WTC11 (cell line): ENCODE results near the gene LINS1.

Experiments
- CREB1 ChIP-seq: sonication (generic); formaldehyde crosslinking; IDR thresholded peaks from 2 replicates; pipeline ENCODE4 v1.8.0; 2023; ENCODE audit warnings: mild to moderate bottlenecking, missing genetic modification reagents
- CTCF ChIP-seq: fragments of 200-600 bp; IDR thresholded peaks from 2 replicates; pipeline ENCODE4 v1.8.0; 2022; ENCODE audit warnings: antibody characterized with exemption
- E2F1 ChIP-seq: sonication (generic); formaldehyde crosslinking; IDR thresholded peaks from 2 replicates; pipeline ENCODE4 v1.8.0; 2022; ENCODE audit warnings: mild to moderate bottlenecking, missing genetic modification reagents
- E2F4 ChIP-seq: sonication (generic); formaldehyde crosslinking; IDR thresholded peaks from 2 replicates; pipeline ENCODE4 v1.8.1; 2022; ENCODE audit warnings: low read depth, mild to moderate bottlenecking, moderate library complexity, missing genetic modification reagents, borderline replicate concordance
- IRF1 ChIP-seq: sonication (generic); formaldehyde crosslinking; IDR thresholded peaks from 2 replicates; pipeline ENCODE4 v1.8.0; 2023; ENCODE audit warnings: missing genetic modification reagents
- IRF2 ChIP-seq: sonication (generic); formaldehyde crosslinking; IDR thresholded peaks from 2 replicates; pipeline ENCODE4 v1.8.0; 2022; ENCODE audit warnings: low read depth, missing genetic modification reagents, borderline replicate concordance
- MLX ChIP-seq: sonication (generic); formaldehyde crosslinking; IDR thresholded peaks from 2 replicates; pipeline ENCODE4 v1.8.1; 2023; ENCODE audit warnings: mild to moderate bottlenecking, missing genetic modification reagents, moderate library complexity
- SP1 ChIP-seq: sonication (generic); formaldehyde crosslinking; conservative IDR thresholded peaks from 2 replicates; pipeline ENCODE4 v1.8.1; 2022; ENCODE audit warnings: missing genetic modification reagents

- TF ChIP-seq IRF1 (CRISPR knock-in tag) (no peak), CTCF (no peak), E2F4 (no peak), SP1 (CRISPR knock-in tag) (no peak), MLX (no peak), E2F1 (CRISPR knock-in tag) (no peak), CREB1 (CRISPR knock-in tag) (no peak), IRF2 (CRISPR knock-in tag) (no peak)
Measured at GRCh38 chr15:100536733-100537132, 65.3 kb downstream of the LINS1 start.
